OCI-LY1 (cell line): Measurements from ENCODE around the gene PRKCE.

ENCODE experiments used
- H2AFZ ChIP-seq: fragments of 200-600 bp; sonication (generic), shearing (Covaris generic); 2 replicates; pipeline ENCODE4 v1.6.0; 2014; ENCODE audit warnings: antibody characterized with exemption, mild to moderate bottlenecking, low read length
- H3F3A ChIP-seq: fragments of 200-600 bp; sonication (generic), shearing (Covaris generic); 2 replicates; pipeline ENCODE4 v1.6.0; 2014; ENCODE audit warnings: mild to moderate bottlenecking, antibody characterized with exemption, low read length, moderate library complexity; ENCODE audit not compliant: insufficient read depth
- H3K27ac ChIP-seq: fragments of 200-600 bp; sonication (generic); 2 replicates; pipeline ENCODE4 v1.5.1; 2014; ENCODE audit warnings: low read length, mixed run types, mild to moderate bottlenecking, low read depth; ENCODE audit not compliant: poor library complexity, severe bottlenecking
- H3K27me3 ChIP-seq: fragments of 200-600 bp; sonication (generic); 2 replicates; pipeline ENCODE4 v1.6.0; 2014; ENCODE audit warnings: antibody characterized with exemption, mild to moderate bottlenecking, low read length, moderate library complexity; ENCODE audit not compliant: insufficient read depth
- H3K36me3 ChIP-seq: fragments of 200-600 bp; sonication (generic); 2 replicates; pipeline ENCODE4 v1.6.1; 2014; ENCODE audit warnings: mild to moderate bottlenecking, antibody characterized with exemption, low read length, moderate library complexity, mixed read lengths; ENCODE audit not compliant: insufficient read depth
- H3K4me1 ChIP-seq: fragments of 200-600 bp; sonication (generic); 2 replicates; pipeline ENCODE4 v1.5.1; 2014; ENCODE audit warnings: mild to moderate bottlenecking, low read length, moderate library complexity; ENCODE audit not compliant: insufficient read depth, severe bottlenecking
- H3K4me2 ChIP-seq: fragments of 200-600 bp; sonication (generic), shearing (Covaris generic); 2 replicates; pipeline ENCODE4 v1.6.1; 2014; ENCODE audit warnings: low read length
- H3K4me3 ChIP-seq: fragments of 200-600 bp; sonication (generic); 2 replicates; pipeline ENCODE4 v1.5.1; 2014; ENCODE audit warnings: low read length, low read depth, mild to moderate bottlenecking, mixed read lengths; ENCODE audit not compliant: poor library complexity, severe bottlenecking
- H3K79me2 ChIP-seq: fragments of 200-600 bp; shearing (Covaris generic); 2 replicates; pipeline ENCODE4 v1.6.1; 2016; ENCODE audit warnings: mixed run types, low read length, mixed read lengths; ENCODE audit not compliant: insufficient read depth
- H3K9ac ChIP-seq: fragments of 200-600 bp; sonication (generic), shearing (Covaris generic); 2 replicates; pipeline ENCODE4 v1.6.1; 2014; ENCODE audit warnings: mild to moderate bottlenecking, low read length, mixed read lengths
- H3K9me2 ChIP-seq: fragments of 200-600 bp; sonication (generic), shearing (Covaris generic); 2 replicates; pipeline ENCODE4 v1.6.1; 2014; ENCODE audit warnings: low read depth, mild to moderate bottlenecking, low read length, mixed read lengths
- H3K9me3 ChIP-seq: fragments of 200-600 bp; shearing (Covaris generic); 2 replicates; pipeline ENCODE4 v1.6.1; 2014; ENCODE audit warnings: low read length, mixed read lengths
- H4K20me1 ChIP-seq: fragments of 200-600 bp; sonication (generic), shearing (Covaris generic); 2 replicates; pipeline ENCODE4 v1.6.0; 2016; ENCODE audit warnings: mild to moderate bottlenecking, low read length; ENCODE audit not compliant: insufficient read depth
- CTCF ChIP-seq: fragments of 200-600 bp; sonication (generic), shearing (Covaris generic); IDR thresholded peaks from 2 replicates; pipeline ENCODE4 v1.5.1; 2017; ENCODE audit warnings: mild to moderate bottlenecking, antibody characterized with exemption, low read length, moderate library complexity, mixed read lengths
- EZH2 ChIP-seq: fragments of 200-600 bp; sonication (generic), shearing (Covaris generic); IDR thresholded peaks from 2 replicates; pipeline ENCODE4 v1.8.0; 2017; ENCODE audit warnings: borderline replicate concordance, mixed run types, mild to moderate bottlenecking, antibody characterized with exemption, low read length, moderate library complexity, mixed read lengths

The PRKCE gene

DNA sequence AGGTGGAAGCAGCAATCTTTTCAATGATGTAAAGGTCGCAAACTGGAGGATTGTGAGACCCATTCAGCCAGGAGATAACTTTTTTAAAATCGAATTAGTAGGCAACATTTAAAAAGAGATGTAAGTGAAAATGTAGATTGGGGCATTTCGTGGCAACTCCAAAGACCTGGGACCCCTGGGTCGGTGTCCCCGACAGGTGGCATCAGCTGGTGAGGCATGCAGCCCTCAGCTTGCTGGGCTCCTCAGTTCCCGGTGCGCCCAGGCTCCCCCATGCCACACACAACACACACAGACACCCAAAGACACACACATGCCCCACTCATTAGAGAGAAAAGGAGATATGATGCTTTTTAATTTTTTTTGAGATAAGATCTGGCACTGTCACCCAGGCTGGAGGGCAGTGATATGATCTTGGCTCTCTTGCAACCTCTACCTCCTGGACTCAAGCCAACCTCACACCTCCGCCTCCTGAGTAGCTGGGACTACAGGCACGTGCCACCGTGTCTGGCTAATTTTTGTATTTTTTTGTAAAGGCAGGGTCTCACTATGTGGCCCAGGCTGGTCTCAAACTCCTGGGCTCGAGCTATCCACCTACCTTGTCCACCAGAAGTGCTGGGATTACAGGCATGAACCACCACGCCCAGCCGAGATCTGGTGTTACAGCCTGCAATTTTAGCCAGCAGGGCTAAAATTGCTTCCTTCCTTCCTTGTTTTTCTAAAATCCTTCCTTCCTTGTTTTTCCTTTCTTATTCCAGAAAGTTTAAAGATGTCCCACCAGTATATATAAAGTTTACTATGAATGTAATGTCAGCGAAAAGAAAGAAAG, 523.1 kb downstream of the PRKCE start:
- H3K9me2 ChIP-seq = no peaks in the 10 kb centered on the region
- no peaks in the 10 kb centered on the region for H3K9me3 ChIP-seq
- no peaks in the 10 kb centered on the region for H3K4me1 ChIP-seq
- no peak overlapping the region for H3K9ac ChIP-seq
- no peaks in the 10 kb centered on the region for H3K27me3 ChIP-seq
- H3K36me3 ChIP-seq = no peaks in the 10 kb centered on the region
- H3F3A ChIP-seq = no peaks in the 10 kb centered on the region
- no peak overlapping the region for H3K27ac ChIP-seq
- TF ChIP-seq CTCF = no peak
- no peak for TF ChIP-seq EZH2
- no peaks in the 10 kb centered on the region for H3K79me2 ChIP-seq
- H3K4me3 ChIP-seq = no peak overlapping the region
- H3K4me2 ChIP-seq = no peak overlapping the region
- H4K20me1 ChIP-seq = no peaks in the 10 kb centered on the region
- H2AFZ ChIP-seq = no peak overlapping the region

GRCh38 chr2:46175419-46175818, 523.9 kb downstream of the PRKCE start:
- Histone ChIP-seq H3F3A (no peaks in the 10 kb centered on the region), H3K9ac (no peak overlapping the region), H3K36me3 (no peaks in the 10 kb centered on the region), H3K27me3 (no peaks in the 10 kb centered on the region), H2AFZ (no peak overlapping the region), H3K27ac (no peak overlapping the region), H3K4me3 (no peak overlapping the region), H3K4me1 (no peaks in the 10 kb centered on the region), H3K4me2 (no peak overlapping the region), H3K9me2 (no peaks in the 10 kb centered on the region), H3K9me3 (no peaks in the 10 kb centered on the region), H3K79me2 (no peaks in the 10 kb centered on the region), H4K20me1 (no peaks in the 10 kb centered on the region)
- no peak for TF ChIP-seq CTCF
- TF ChIP-seq EZH2 = no peak

GRCh38 chr2:46177461-46178089, 526.1 kb downstream of the PRKCE start:
- no peak overlapping the region for H3K9ac ChIP-seq
- H3K9me2 ChIP-seq = no peaks in the 10 kb centered on the region
- no peak overlapping the region for H3K27ac ChIP-seq
- H3K36me3 ChIP-seq = no peaks in the 10 kb centered on the region
- H3K9me3 ChIP-seq = no peaks in the 10 kb centered on the region
- H3F3A ChIP-seq = no peaks in the 10 kb centered on the region
- no peak overlapping the region for H3K4me3 ChIP-seq
- no peaks in the 10 kb centered on the region for H4K20me1 ChIP-seq
- no peaks in the 10 kb centered on the region for H3K4me1 ChIP-seq
- no peaks in the 10 kb centered on the region for H3K27me3 ChIP-seq
- TF ChIP-seq CTCF (no peak), EZH2 (no peak)
- no peak overlapping the region for H2AFZ ChIP-seq
- no peak overlapping the region for H3K4me2 ChIP-seq
- H3K79me2 ChIP-seq = no peaks in the 10 kb centered on the region
